HCT116 (cell line): ENCODE results near the gene ANKRD13B. TPM values are rescaled to one million over a fixed set of nuclear protein-coding genes. Genes with fewer than 3 reads are reported as not detected.

Source experiments
- ATAC-seq: fragments of 200-7000 bp; cut with Tn5 transposase; 2 replicates; pipeline ENCODE4 v1.9.1; 2020; ENCODE audit warnings: mild to moderate bottlenecking, moderate library complexity
- BruUV-seq: library from RNA; stranded (reverse); fragments of 400-500 nt; replicated peaks from 2 replicates; lab custom pipeline; 2021; lab: Mats Ljungman, UMichigan
- CTCF ChIA-PET: fragments of 300-600 bp; sonication (Branson Sonifier 250); formaldehyde crosslinking; loops from one replicate; lab custom pipeline; 2021; ENCODE audit warnings: antibody characterized with exemption; lab: Charles Lee
- POLR2A ChIA-PET: fragments of 300-600, 350-600 bp; sonication (Branson Sonifier 250); formaldehyde crosslinking; loops from one replicate; lab custom pipeline; 2021; ENCODE audit warnings: antibody characterized with exemption; lab: Charles Lee
- RAD21 ChIA-PET, 2 experiments: fragments of 300-600 bp; sonication (Branson Sonifier 250); formaldehyde crosslinking; loops; one replicate each; lab custom pipeline; 2023; ENCODE audit warnings: low total read pairs in 2 of 2; ENCODE audit not compliant: uncharacterized antibody in 2 of 2, unreplicated experiment in 2 of 2, low non-redundant PET in 1 of 2; lab: Charles Lee
- DNase-seq: peaks from one replicate; pipeline ENCODE4 v3.0.0-alpha.2; 2010; ENCODE audit warnings: low read depth, low spot score
- H2AFZ ChIP-seq: fragments of 200-600 bp; shearing (Covaris generic), sonication (generic); 2 replicates; pipeline ENCODE4 v1.6.1; 2017; ENCODE audit warnings: low read depth, mixed run types, mixed read lengths, antibody characterized with exemption, low read length; ENCODE audit not compliant: poor library complexity, severe bottlenecking
- H3K27ac ChIP-seq: 2 replicates; pipeline ENCODE4 v1.5.1; 2012; ENCODE audit warnings: low read depth, low read length
- H3K27me3 ChIP-seq: fragments of 200-600 bp; sonication (generic); 2 replicates; pipeline ENCODE4 v1.6.1; 2016; ENCODE audit warnings: mixed run types, low read length, mixed read lengths; ENCODE audit not compliant: insufficient read depth
- H3K36me3 ChIP-seq, 2 experiments: fragments of 200-500 bp in 1 of 2; fragments of 200-600 bp in 1 of 2; sonication (Bioruptor generic) in 1 of 2; sonication (generic) in 1 of 2; 2 replicates each; pipeline versions ENCODE4 v1.5.1 to v1.6.1; 2014 to 2016; ENCODE audit warnings: low read length in 2 of 2, inconsistent platforms in 1 of 2, mixed read lengths in 1 of 2, mixed run types in 1 of 2; ENCODE audit not compliant: insufficient read depth in 2 of 2, control insufficient read depth in 1 of 2
- H3K4me1 ChIP-seq, 2 experiments: fragments of 200-600 bp in 1 of 2; sonication (generic) in 1 of 2; 2 replicates each; pipeline versions ENCODE4 v1.5.1 to v1.6.1; 2012 to 2017; ENCODE audit warnings: low read length in 2 of 2, inconsistent platforms in 1 of 2, mild to moderate bottlenecking in 1 of 2, mixed read lengths in 1 of 2, mixed run types in 1 of 2, moderate library complexity in 1 of 2; ENCODE audit not compliant: insufficient read depth in 2 of 2, control insufficient read depth in 1 of 2
- H3K4me2 ChIP-seq: fragments of 200-600 bp; sonication (generic); 2 replicates; pipeline ENCODE4 v1.6.1; 2017; ENCODE audit warnings: mixed run types, low read length, mixed read lengths
- H3K4me3 ChIP-seq, 2 experiments: fragments of 200-600 bp in 1 of 2; sonication (generic) in 1 of 2; replicated peaks in 1 of 2; 2 replicates each; pipeline ENCODE4 v1.5.1; 2011 to 2016; ENCODE audit warnings: low read length in 2 of 2, control low read depth in 1 of 2, low read depth in 1 of 2, mild to moderate bottlenecking in 1 of 2, mixed read lengths in 1 of 2, mixed run types in 1 of 2
- H3K79me2 ChIP-seq: fragments of 200-600 bp; sonication (generic); 2 replicates; pipeline ENCODE4 v1.6.1; 2017; ENCODE audit warnings: mild to moderate bottlenecking, mixed run types, low read length, moderate library complexity, mixed read lengths; ENCODE audit not compliant: insufficient read depth
- H3K9ac ChIP-seq: fragments of 200-600 bp; sonication (generic); 2 replicates; pipeline ENCODE4 v1.6.1; 2016; ENCODE audit warnings: low read length, mixed read lengths
- H3K9me2 ChIP-seq: fragments of 200-600 bp; sonication (generic), shearing (Covaris generic); 2 replicates; pipeline ENCODE4 v1.6.1; 2017; ENCODE audit warnings: mixed run types, mild to moderate bottlenecking, moderate library complexity; ENCODE audit not compliant: insufficient read depth
- H3K9me3 ChIP-seq, 2 experiments: fragments of 200-500 bp in 1 of 2; fragments of 200-600 bp in 1 of 2; sonication (Bioruptor generic) in 1 of 2; sonication (generic) in 1 of 2; 2 replicates each; pipeline ENCODE4 v1.6.1; 2014 to 2017; ENCODE audit warnings: low read length in 2 of 2, mixed read lengths in 2 of 2, inconsistent platforms in 1 of 2, low read depth in 1 of 2, mild to moderate bottlenecking in 1 of 2, mixed run types in 1 of 2, moderate library complexity in 1 of 2; ENCODE audit not compliant: control insufficient read depth in 1 of 2, insufficient read depth in 1 of 2
- H4K20me1 ChIP-seq: fragments of 200-600 bp; sonication (generic), shearing (Covaris generic); 2 replicates; pipeline ENCODE4 v1.6.1; 2017; ENCODE audit warnings: mixed run types, mild to moderate bottlenecking, moderate library complexity; ENCODE audit not compliant: insufficient read depth
- CBX3 ChIP-seq: IDR thresholded peaks from 2 replicates; pipeline ENCODE4 v1.6.1; 2012; ENCODE audit warnings: low read depth
- POLR2AphosphoS5 ChIP-seq: IDR thresholded peaks from 2 replicates; pipeline ENCODE4 v1.6.1; 2011; ENCODE audit warnings: mild to moderate bottlenecking, low read depth, low read length, moderate library complexity
- RAD21 ChIP-seq: IDR thresholded peaks from 2 replicates; pipeline ENCODE4 v1.6.1; 2012; ENCODE audit warnings: low read depth, mild to moderate bottlenecking
- SP1 ChIP-seq: IDR thresholded peaks from 2 replicates; pipeline ENCODE4 v1.6.1; 2012; ENCODE audit warnings: low read depth
- TCF7L2 ChIP-seq: IDR thresholded peaks from 2 replicates; pipeline ENCODE4 v1.7.0; 2011; ENCODE audit warnings: borderline replicate concordance, inconsistent platforms; ENCODE audit not compliant: insufficient read depth, insufficient read length; ENCODE audit errors: extremely low read depth
- ZFX ChIP-seq: fragments of 450-650 bp; IDR thresholded peaks from 2 replicates; pipeline ENCODE4 v1.6.1; 2017
- intact Hi-C: fragments of 100-400 bp; cut with micrococcal nuclease; formaldehyde crosslinking; loops from 2 replicates; pipeline ENCODE4 v1.10.0; 2022
- total RNA-seq: library from RNA; stranded (reverse); gene quantifications from one replicate; pipeline ENCODE4 v1.2.1, GENCODE V29; 2021; ENCODE audit not compliant: unreplicated experiment
- TF ChIP-seq, protein P1 (sequence below): IDR thresholded peaks from 2 replicates; pipeline ENCODE4 v1.6.1; 2012
- TF ChIP-seq, protein P2 (sequence below): IDR thresholded peaks from 2 replicates; pipeline ENCODE4 v1.6.1; 2012
- TF ChIP-seq, protein P3 (sequence below), 3 experiments: fragments of 200-600 bp in 1 of 3; sonication (generic) in 1 of 3; IDR thresholded peaks in 2 of 3; conservative IDR thresholded peaks in 1 of 3; 2 replicates each; pipeline ENCODE4 v1.5.1; 2012 to 2017; ENCODE audit warnings: low read depth in 2 of 3, low read length in 2 of 3, antibody characterized with exemption in 1 of 3, borderline replicate concordance in 1 of 3, control low read depth in 1 of 3, mild to moderate bottlenecking in 1 of 3, mixed read lengths in 1 of 3, mixed run types in 1 of 3, moderate library complexity in 1 of 3; ENCODE audit not compliant: insufficient read depth in 1 of 3

The ANKRD13B gene
- total RNA-seq, 1 experiment from 2014 or later = 27.4 TPM

DNA sequence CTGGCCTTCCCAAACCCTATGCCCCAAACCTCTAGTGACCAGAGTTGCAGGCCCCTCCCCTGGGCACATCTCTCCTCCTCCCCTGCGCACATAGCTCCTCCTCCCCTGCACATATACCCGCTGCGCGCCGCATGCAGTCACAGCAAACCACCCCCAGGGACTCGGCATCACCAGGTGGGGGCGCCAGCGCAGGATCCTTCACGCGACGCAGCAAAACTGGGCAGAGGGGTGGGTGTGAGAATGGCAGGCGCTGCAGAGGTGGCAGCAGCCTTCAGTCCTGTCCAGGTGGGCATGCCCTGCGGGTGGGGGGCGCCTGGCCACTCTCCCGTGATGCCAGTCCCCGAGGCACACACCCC is 24.2 kb downstream of the ANKRD13B start (continued):
- TF ChIP-seq CBX3 = peak; percentile 31; the same call in 1 of the 2 replicates
- TF ChIP-seq, protein P1, sequence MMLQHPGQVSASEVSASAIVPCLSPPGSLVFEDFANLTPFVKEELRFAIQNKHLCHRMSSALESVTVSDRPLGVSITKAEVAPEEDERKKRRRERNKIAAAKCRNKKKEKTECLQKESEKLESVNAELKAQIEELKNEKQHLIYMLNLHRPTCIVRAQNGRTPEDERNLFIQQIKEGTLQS = no peak

DNA sequence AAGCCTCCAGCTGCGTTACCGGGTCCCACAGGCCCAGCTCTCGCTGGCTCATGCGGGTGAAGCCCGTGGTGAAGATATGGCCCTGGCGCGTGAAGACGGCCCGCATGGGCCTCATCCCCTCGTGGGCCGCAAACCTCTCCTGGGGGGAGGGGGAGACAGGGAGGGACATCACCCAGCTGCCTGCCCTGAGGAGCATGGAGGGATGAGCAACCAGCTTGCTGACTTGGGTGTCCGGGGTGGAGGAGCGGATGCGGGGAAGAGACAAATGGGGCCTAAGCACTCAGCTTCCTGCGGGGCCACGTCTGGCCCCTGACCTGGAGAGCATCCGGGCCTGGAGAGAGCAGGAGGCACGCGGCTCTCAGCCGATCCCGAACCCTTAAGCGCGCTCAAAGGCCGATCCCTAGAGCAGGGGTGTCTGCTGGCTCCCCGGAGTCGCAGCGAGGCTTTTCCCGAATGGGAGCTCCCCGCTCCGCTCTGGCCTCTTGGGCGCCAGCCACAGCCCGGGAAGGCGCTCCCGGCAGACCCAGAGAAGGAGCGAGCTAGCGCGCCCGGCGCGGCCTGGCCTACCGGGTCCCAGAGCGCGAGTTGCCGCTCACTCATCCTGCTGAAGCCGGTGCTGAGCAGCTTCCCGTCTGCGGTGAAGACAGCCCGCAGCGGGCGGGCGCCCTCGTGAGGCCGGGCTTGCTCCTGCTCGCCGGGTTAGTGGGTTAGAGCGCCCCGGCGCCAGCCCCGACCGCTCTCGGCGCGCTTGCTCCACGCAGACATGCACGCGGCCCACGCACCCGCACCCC is 24.7 kb downstream of the ANKRD13B start:
- Histone ChIP-seq H3K36me3 (no peaks in the 10 kb centered on the region), H3K9me2 (no peaks in the 10 kb centered on the region), H3K4me3 (peak overlapping the region; percentile 36 to 50), H3K79me2 (no peaks in the 10 kb centered on the region), H3K27ac (peak overlapping the region; percentile 64), H3K9me3 (no peaks in the 10 kb centered on the region), H2AFZ (peak overlapping the region; percentile 51), H3K9ac (peak overlapping the region; percentile 66), H3K4me1 (peaks cover 48 to 68% of the 10 kb centered on the region in 2 experiments), H4K20me1 (no peaks in the 10 kb centered on the region), H3K27me3 (no peaks in the 10 kb centered on the region), H3K4me2 (peak overlapping the region; percentile 97)
- TF ChIP-seq RAD21 (peak; percentile 73), ZFX (peak; percentile 80; the same call in 1 of the 2 replicates), SP1 (no peak), TCF7L2 (peak; percentile 27), CBX3 (no peak), POLR2AphosphoS5 (peak; percentile 45)
- TF ChIP-seq, protein P2, sequence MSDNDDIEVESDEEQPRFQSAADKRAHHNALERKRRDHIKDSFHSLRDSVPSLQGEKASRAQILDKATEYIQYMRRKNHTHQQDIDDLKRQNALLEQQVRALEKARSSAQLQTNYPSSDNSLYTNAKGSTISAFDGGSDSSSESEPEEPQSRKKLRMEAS = peak; percentile 47; the same call in 1 of the 2 replicates
- TF ChIP-seq, protein P1 = no peak
- TF ChIP-seq, protein P3, sequence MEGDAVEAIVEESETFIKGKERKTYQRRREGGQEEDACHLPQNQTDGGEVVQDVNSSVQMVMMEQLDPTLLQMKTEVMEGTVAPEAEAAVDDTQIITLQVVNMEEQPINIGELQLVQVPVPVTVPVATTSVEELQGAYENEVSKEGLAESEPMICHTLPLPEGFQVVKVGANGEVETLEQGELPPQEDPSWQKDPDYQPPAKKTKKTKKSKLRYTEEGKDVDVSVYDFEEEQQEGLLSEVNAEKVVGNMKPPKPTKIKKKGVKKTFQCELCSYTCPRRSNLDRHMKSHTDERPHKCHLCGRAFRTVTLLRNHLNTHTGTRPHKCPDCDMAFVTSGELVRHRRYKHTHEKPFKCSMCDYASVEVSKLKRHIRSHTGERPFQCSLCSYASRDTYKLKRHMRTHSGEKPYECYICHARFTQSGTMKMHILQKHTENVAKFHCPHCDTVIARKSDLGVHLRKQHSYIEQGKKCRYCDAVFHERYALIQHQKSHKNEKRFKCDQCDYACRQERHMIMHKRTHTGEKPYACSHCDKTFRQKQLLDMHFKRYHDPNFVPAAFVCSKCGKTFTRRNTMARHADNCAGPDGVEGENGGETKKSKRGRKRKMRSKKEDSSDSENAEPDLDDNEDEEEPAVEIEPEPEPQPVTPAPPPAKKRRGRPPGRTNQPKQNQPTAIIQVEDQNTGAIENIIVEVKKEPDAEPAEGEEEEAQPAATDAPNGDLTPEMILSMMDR (IDR thresholded peaks at IDR 0.05 in 2 of 3, conservative IDR thresholded peaks at IDR 0.05 in 1 of 3; ENCODE audit: borderline replicate concordance in 1 of 3, insufficient read depth in 1 of 3, low read depth in 2 of 3, low read length in 2 of 3) = peak; percentile 73 to 94 (median 87)
- ChIA-PET CTCF (interaction anchor here (0.8 to 4.6 kb wide), 35 partner anchors 9 to 719 kb away, joined by 3 to 61 read pairs (median 6); partner anchors contain the start of genes ABHD15, ANKRD13B, SSH2 and TP53I13), RAD21 (interaction anchor here (0.7 to 0.8 kb wide), 3 partner anchors 22 to 969 kb away, joined by 3 to 5 read pairs (median 4); partner anchors contain the start of gene SSH2 (in 1 of the 2)), POLR2A (interaction anchor here (0.6 to 1.3 kb wide), 2 partner anchors 239 to 476 kb away, joined by 3 read pairs; no protein-coding TSS in a partner anchor)
- intact Hi-C loops = loop anchor here (1.0 kb wide), 2 partner anchors 37 to 476 kb away; no protein-coding TSS in a partner anchor
- peak; percentile 60 for ATAC-seq
- peak; percentile 50 for DNase-seq
- no TSS peak for BruUV-seq
